IPS-NIHi7 (cell line): ENCODE measurements around the gene EIF1.
"Not testable (repeated sequence)": the region's sequence is repeated elsewhere in the genome, so short reads cannot be mapped to it uniquely, and the experiment has no call there.

ENCODE experiments used
- DNase-seq: peaks from one replicate; pipeline ENCODE4 v3.0.0; 2012; ENCODE audit warnings: mixed read lengths; ENCODE audit errors: extremely low spot score

Gene EIF1

GRCh38 chr17:41678907-41679739 lies 9.6 kb upstream of the EIF1 start:
- no peak for DNase-seq

DNA sequence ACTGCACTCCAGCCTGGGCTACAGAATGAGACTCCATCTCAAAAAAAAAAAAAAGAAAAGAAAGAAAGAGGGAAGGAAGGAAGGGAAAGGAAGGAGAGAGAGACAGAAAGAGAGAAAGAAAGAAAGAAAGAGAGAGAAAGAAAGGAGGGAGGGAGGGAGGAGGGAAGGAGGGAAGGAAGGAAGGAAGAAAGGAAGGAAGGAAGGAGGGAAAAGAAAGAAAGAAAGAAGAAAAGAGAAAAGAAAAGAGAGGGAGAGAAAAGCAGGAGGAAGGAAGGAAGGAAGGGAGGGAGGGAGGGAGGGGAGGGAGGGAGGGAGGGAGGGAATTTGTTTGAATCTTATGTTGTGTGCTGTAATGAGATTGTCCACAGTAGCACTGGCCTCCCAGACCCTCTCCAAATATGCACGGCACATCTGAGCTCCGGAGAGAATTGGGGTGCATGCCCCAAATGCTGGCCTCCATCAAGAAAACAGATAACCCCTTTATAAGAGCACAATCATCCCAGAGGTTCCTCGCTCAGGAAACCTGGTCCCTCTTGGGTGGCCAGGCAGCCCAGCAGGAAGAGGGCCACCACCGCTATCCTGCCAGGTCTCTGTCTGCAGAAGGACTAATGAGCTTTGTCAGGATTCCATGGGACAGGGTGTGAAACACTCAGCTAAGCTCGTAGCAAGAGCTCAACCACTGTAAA lies 8.8 kb upstream of the EIF1 start:
- no peak for DNase-seq

DNA sequence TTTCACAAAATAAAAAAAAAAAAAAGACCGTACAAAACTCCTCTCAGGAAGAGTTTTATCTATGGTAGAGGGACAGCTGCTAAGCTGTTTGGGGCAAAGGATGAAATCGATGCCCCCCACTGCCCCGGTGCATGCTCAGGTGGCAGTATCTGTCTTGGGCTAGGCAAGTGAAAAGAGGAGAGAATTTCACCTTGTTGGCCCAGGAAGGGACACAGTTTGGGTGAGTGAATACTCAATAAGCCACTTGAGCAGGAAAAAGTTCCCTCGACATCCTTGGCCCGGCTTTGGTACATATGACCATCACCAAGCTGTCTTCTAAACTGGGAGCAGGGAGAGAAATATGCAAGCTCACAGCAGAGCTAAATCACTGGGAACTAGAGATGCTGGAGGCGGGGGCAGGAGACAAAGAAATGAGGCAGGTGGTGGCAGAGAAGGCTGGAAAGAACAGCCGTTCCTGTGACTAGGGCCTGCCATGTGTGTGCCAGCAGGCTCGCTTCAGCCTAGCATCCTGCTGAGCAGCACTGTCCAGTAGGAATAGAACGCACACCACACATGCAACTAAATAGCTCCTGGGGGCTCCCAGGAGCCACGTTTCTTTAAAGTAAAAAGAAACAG lies 8.2 kb upstream of the EIF1 start:
- DNase-seq: no peak

DNA sequence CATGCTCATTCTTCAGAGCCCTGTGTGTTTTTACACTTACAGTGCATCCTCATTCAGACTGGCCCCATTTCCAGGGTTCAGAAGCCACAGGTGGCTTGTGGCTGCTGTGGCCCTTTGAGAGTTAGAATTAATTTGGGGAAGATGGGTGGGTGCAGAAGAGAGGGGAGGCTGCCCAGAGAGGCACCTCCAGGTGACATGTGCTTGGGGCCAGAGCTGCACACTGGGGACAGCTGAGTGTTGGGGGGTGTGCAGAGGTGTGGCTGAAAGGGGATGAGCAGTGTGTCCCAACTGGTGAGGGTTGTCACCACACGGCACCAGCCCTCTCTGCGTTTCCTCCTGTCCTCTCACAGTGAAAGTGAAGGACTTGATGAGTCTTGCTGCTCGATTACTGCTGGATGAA lies 6.9 kb upstream of the EIF1 start:
- no peak for DNase-seq

DNA sequence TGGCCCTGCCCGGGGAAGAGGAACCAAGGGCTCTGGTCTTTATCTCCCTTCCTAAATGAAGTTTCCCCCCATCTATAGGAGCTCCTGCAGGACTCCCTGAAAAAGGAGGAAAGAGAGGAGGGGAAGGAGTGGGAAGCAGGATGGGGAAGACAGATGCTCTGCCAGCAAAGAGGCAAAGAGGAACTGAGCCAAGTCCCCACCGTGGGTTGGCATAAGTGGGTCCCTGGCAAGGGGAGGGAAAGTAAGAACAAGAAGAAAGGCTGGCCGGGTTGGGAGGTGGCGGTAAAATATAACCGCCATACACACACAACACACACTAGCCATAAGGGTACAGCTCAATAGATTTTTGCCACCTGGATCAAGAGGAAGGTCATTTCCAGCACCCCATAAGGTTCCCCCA lies 6.1 kb upstream of the EIF1 start:
- DNase-seq: no peak

DNA sequence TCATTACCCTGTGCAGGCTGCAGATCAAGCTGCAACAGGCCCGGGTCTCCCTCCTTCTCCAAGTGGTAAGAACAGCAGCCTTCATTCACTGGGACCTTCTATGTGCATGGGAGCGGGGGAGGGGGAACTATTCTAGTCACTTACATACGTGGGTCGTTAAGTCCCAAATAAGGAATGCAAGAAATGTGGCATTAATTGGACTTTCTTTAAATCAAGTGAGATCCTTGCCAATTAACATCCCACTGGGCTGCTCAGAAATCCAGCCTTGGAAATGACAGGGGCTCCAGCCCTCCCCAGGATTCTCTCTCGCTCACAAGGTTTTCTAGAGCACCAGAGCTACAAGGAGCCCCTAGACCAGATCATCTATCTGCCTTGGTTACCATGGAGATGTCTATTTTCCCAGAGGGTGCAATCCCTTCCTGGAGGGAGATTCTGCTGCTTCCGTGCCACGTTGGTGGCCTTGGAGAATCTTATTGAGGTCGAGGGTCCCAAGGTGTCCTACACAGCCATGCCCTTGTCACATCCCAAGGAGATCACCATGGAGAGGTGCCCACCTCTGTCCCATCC lies 5.2 kb upstream of the EIF1 start:
- no peak for DNase-seq

DNA sequence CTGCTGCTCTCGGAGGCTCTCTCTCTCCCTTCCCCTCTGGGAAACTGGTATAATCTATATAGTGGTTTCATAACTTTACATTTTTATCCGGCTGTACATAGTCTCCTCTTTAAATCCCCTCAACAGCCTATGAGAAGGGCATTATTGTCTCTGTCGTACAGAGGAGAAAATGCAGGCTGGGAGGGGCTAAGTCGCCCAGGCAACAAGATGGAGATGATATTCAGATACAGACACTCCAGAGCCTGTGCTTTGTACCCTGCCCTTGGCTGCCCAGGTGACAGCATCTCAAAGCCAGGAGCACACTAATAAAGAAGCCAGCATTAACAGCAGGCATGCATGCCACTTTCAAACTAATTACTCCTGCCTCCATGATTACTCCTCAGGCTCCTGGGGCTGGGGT lies 4.7 kb upstream of the EIF1 start:
- no peak for DNase-seq

DNA sequence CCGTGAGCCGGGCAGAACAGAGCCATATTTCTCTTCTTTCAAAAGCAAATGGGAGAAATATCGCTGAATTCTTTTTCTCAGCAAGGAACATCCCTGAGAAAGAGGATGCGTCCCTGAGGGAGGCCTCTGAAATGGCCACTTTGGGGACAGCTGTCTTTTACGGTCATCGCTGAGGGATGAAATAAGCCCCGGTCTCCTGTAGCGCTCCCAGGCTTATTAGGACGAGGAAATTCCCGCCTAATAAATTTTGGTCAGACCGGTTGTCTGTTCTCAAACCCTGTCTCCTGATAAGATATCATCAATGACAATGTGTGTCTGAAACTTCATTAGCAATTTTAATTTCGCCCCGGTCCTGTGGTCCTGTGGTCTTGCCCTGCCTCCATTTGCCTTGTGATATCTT lies 2.9 kb upstream of the EIF1 start:
- DNase-seq: not testable (repeated sequence)

GRCh38 chr17:41686281-41686680 lies 2.4 kb upstream of the EIF1 start:
- DNase-seq: no peak

DNA sequence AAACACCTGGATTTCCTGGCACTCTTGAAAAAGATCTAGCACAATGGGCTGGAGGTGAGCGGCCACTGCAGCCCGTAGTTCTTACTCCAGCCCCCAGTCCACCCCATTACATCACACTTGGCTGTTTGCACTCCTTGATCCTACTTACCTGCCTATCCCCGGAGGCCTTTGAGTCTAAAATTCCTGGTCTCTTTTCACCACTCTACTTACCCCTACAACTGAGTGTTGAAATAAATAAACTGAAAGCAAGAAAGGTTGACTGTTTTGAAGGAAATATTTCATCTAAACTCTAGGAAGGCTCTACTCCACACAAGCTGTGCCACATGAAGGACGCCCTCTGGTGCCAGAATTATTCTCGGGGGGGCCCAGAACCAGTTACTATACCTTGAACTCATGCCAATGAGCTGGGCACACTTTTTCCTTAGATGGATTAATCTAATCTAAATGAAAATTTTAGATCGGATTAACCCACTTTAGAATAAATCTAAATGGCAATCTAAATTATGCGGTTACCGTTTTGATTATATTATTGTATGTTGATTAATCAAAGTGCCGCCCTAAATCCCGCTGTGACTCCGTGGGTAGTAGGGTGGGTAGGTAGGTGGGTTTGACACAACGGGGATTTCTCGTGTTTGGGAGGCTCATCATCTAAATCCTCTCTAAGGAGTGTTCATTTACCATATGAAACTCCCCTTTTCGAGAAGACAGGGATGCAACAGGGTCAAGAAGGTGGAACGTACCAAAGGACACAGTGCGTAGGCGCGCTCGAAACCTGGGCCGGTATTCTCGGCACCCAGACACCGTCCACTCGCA lies 651 bp upstream of the EIF1 start:
- no peak for DNase-seq

DNA sequence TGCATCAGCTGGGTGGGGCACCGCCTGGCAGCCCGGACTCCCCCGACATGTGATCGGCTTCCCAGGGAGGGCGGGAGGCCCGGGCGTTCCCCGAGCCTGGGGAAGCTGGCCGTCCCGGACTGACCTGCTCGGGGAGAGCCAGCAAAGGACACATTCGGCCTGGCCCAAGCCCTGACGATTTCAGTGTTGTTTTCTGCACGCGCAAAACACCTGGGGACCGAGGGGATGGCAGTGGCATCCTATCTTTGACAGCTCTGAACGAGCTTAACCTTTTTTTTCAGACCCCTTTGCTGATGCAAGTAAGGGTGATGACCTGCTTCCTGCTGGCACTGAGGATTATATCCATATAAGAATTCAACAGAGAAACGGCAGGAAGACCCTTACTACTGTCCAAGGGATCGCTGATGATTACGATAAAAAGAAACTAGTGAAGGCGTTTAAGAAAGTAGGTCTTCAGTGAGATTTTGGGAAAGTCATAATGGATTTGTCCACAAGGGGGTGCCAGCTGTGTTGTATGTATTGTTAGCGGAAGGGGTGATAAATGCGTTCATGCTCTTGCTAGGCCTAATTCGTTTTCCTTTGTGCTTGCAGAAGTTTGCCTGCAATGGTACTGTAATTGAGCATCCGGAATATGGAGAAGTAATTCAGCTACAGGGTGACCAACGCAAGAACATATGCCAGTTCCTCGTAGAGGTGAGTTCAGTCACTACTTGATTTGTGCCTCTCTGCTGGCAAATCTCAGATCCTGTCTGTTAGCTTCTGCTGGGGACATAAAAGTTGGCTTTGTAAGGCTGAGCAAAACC lies 1.0 kb downstream of the EIF1 start:
- DNase-seq: no peak

DNA sequence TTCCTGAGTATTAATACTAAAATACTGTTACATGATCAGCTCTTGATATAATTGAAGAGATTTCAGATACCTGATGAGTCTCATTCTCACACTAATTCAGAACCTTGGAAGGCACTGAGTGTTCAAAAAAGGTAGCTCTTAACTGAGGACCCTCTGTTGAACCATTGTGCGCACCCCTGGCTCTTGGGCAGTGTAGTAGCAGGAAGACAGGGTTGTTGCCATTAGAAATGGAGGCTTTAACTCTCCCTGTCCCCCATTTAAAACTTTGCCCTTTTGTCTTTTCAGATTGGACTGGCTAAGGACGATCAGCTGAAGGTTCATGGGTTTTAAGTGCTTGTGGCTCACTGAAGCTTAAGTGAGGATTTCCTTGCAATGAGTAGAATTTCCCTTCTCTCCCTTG lies 1.8 kb downstream of the EIF1 start:
- no peak for DNase-seq

DNA sequence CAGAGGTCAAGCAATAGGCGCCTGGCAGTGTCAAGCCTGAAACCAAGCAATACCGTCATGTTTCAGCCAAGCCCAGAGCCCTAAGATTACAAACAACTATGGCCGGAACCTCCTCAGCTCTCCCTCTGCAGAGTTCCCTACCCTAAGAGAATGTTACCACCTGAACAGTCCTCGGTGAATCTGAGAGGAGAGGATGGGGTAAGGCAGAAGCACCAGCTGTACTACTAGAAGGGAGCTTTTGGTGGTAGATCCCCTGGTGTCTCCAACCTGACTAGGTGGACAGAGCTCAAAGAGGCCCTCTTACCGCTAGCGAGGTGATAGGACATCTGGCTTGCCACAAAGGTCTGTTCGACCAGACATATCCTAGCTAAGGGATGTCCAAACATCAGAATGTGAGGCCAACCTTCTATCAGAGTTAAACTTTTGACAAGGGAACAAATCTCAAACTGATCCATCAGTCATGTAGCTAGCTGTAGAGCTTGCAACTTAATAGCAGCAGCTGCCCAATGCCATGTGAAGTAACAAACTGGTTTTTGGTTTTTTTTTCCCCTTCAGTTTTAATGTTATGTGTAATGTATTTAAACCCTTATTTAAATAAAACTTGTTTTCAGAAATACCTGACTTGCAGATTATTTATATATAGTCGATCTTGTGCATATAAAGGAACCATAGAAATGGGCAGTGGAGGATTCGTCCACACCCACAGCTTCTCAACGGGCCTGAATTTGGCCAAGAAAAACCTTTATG lies 2.5 kb downstream of the EIF1 start:
- no peak for DNase-seq

DNA sequence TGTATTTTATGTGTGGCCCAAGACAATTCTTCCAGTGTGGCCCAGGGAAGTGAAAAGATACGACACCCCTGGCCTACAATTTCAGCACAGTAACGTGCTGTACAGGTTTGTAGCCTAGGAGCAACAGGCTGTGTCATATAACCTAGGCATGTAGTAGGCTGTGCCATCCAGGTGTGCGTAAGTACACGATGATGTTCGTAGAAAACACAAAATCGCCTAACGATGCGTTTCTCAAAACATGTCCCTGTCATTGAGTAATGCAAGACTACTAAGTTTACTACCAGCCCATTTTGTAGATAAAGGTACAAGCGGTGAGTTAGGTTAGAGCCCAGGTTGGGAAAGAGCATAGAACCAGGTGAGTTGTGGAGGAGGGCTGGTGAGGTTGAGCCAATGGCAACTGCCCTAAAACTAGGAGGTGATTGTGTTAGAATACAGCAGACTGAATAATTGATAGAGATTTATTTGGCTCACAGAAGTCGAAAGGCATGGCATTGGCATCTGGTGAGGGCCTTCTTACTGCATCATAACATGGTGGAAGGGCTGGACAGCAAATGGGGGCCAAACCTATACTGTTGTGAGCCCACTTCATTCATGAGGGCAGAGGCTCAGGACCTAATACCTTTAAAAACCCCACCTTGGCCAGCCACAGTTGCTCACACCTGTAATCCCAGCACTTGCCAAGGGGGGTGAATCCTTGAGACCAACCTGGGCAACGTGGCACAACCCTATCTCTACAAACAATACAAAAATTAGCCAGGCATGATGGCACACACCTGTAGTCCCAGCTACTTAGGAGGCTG lies 4.2 kb downstream of the EIF1 start:
- no peak for DNase-seq

DNA sequence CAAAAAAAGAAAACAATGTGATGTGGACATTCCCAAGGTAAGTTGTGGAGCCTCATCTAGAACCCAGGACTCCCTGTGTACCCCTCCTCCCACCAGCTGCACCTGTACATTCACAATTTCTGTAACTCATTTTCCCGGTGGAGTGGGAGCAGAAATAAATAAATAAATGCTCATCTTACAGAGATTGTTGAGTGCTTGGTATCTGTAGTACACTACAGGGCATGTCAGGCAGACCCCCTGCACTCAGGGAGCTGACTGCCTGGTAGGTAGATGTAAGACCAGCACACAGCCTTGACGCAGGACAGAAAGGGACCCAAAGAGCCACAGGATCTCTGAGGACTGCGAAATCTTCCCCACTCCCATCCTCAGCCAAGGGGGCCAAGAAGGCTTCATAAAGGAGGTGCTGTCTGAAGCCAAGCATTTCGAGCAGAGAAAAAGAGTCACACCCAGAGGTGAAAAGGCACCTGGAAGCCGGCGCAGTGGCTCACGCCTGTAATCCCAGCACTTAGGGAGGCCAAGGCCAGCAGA lies 6.5 kb downstream of the EIF1 start:
- no peak for DNase-seq

DNA sequence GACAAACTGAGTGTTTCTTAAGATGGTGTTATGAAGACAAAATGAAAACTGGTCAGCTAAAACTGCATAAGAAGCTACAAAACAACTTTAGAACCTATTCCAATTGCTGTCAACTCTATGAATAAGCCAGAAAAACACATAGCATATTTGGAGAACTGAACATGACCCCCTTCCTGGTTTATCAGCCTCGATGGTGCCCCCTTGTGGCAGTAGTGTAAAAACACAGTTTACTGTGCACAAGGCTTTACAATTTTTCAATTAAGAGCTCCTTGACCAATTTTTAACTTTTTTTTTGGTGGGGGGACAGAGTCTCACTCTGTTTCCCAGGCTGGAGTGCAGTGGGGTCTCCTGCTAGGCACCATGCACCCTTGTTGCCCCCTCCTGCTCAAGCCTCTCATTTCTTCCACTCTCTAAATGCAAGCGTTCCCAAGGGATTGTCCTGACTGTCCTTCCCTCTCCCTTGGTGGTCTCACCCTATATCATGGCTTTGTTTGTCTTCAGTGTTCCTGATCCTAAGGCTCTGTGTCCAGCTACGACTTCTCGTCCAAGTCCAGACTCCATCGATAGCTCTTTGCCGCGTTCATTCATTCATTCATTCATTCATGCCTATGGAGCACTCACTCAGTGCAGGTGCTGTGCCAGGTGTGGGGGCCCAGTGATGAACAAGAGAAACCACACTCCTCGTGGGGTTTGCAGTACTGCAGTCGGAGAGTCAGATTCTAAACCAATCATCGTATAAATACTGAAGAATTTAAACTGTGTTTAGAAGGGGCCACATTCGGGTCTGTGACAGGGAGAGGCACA lies 7.5 kb downstream of the EIF1 start:
- peak; percentile 72 for DNase-seq

DNA sequence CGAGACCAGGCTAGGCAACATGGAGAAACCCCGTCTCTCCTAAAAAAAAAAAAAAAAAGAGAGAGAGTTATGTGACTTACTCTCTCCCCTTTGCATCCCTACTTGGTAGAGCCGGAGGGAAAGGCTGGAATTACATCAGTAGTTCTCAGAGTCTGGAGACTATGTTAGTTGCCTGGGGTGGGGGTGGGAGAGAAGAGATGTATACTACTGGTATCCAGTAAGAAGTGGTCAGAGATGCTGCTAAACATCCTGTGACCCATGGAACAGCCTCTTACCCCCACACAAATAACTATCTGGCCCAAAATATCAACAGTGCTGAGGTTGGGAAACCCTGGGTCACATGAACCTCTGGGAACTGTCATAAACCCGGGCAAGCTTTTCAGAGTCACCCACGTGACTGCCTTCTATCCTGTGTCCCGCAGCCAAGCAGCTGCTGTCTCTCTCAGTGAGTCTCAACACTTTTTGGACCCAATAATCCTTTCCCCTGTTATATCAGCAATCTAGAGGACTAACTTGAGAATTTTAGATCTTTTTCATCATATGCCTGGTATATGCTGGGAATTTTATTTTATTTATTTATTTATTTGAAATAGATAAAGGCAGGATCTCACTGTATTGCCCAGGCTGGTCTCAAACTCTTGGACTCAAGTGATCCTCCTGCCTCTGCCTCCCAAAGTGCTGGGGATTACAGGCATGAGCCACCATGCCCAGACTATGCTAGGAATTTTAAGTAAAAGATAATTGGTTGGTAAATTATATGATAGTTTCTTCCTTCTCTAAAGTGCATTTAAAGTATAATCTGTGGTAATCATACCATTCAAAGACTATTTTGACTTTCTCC lies 8.7 kb downstream of the EIF1 start:
- DNase-seq: no peak
